Hematopoietic multipotent progenitor cell (in vitro differentiated cells): Measurements from ENCODE around the gene VEGFB. TPM values are rescaled to one million over a fixed set of nuclear protein-coding genes. Genes with fewer than 3 reads are reported as not detected.

Source experiments
- DNase-seq, 3 donors: peaks; one replicate each; pipeline ENCODE4 v3.0.0-alpha.2; 2011 to 2015; ENCODE audit warnings: low read depth in 2 of 3, low spot score in 2 of 3
- total RNA-seq: library from RNA; depleted of rRNA; stranded (reverse); fragments of >200 nt; gene quantifications from one replicate; pipeline ENCODE4 v1.2.3, GENCODE V29; 2012

The VEGFB gene
- total RNA-seq, 1 donor, result 15.9 TPM

GRCh38 chr11:64276653-64277431 lies 42.5 kb downstream of the VEGFB start:
- no peak for DNase-seq

GRCh38 chr11:64278576-64279190 lies 44.3 kb downstream of the VEGFB start:
- no peak for DNase-seq

- no peak for DNase-seq
These were observed 47.8 kb downstream of the VEGFB start for GRCh38 chr11:64281957-64282770.

- DNase-seq, result no peak
These were observed 48.7 kb downstream of the VEGFB start for GRCh38 chr11:64283092-64283491.

- DNase-seq, result peak; percentile 72 to 93 (median 88)
These were observed 49.9 kb downstream of the VEGFB start, which contains the start of gene BAD for GRCh38 chr11:64284048-64284961. BAD (minus strand) TSS chr11:64284665; CDS start chr11:64284368, 297 bp downstream.

- peak; percentile 89 to 92 (median 90) for DNase-seq
These were observed 50.8 kb downstream of the VEGFB start, which contains the start of gene GPR137 for GRCh38 chr11:64284962-64285884. GPR137 (plus strand) TSS chr11:64285848; CDS start chr11:64286525, 677 bp downstream.

- DNase-seq, result peak in 2 of 3 donors; percentile 45 to 50
These were observed 51.8 kb downstream of the VEGFB start for GRCh38 chr11:64285885-64286800.

- DNase-seq, result no peak
These were observed 52.4 kb downstream of the VEGFB start for GRCh38 chr11:64286801-64287159.

DNA sequence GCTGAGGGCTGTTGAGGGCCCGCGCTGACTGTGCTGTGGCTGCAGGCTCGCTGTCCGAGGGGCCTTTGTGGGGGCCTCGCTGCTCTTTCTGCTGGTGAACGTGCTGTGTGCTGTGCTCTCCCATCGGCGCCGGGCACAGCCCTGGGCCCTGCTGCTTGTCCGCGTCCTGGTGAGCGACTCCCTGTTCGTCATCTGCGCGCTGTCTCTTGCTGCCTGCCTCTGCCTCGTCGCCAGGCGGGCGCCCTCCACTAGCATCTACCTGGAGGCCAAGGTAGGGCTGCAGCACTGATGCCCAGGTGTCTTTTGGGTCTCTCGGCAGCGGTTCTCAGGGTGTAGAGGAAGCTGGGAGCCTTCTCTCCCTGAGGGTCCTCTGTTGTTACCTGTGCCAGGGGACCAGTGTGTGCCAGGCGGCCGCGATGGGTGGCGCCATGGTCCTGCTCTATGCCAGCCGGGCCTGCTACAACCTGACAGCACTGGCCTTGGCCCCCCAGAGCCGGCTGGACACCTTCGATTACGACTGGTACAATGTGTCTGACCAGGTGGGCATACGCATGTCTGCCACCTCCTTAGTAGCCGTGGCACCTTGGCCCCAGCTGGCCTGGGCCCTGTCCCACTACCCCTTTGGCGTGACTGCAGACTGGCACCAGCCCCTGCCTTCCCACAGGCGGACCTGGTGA lies 53.4 kb downstream of the VEGFB start:
- DNase-seq, result no peak

- DNase-seq, result no peak
These were observed 54.0 kb downstream of the VEGFB start for GRCh38 chr11:64288353-64288750.

Other genes starting within 250 kb of the VEGFB start
- gene OTUB1, start 248.1 kb upstream of the VEGFB start, total RNA-seq, result 62.7 TPM
- gene FLRT1, start 198.7 kb upstream of the VEGFB start, total RNA-seq, result under 0.01 TPM
- 22.4 TPM for gene MACROD1, start 68.5 kb upstream of the VEGFB start, total RNA-seq
- gene STIP1, start 48.4 kb upstream of the VEGFB start, total RNA-seq, result 77.3 TPM
- gene FERMT3, start 27.9 kb upstream of the VEGFB start, total RNA-seq, result 221 TPM
- 33.1 TPM for gene TRPT1, start 8.4 kb upstream of the VEGFB start, total RNA-seq
- gene NUDT22, start 8.3 kb upstream of the VEGFB start, total RNA-seq, result 60.1 TPM
- 44.7 TPM for gene DNAJC4, start 4.0 kb upstream of the VEGFB start, total RNA-seq
- 36.6 TPM for gene FKBP2, start 6.5 kb downstream of the VEGFB start, total RNA-seq
- 77.0 TPM for gene PPP1R14B, start 12.4 kb downstream of the VEGFB start, total RNA-seq
- gene PLCB3, start 16.9 kb downstream of the VEGFB start, total RNA-seq, result 25.9 TPM
- 32.6 TPM for gene BAD, start 50.1 kb downstream of the VEGFB start, total RNA-seq
- 15.1 TPM for gene GPR137, start 51.3 kb downstream of the VEGFB start, total RNA-seq
- under 0.01 TPM for gene KCNK4, start 56.7 kb downstream of the VEGFB start, total RNA-seq
- gene CATSPERZ, start 65.8 kb downstream of the VEGFB start, total RNA-seq, result not detected
- 19.9 TPM for gene ESRRA, start 70.9 kb downstream of the VEGFB start, total RNA-seq
- 203 TPM for gene TRMT112, start 83.0 kb downstream of the VEGFB start, total RNA-seq
- gene PRDX5, start 83.5 kb downstream of the VEGFB start, total RNA-seq, result 103 TPM
- gene CCDC88B, start 105.6 kb downstream of the VEGFB start, total RNA-seq, result 21.3 TPM
- gene RPS6KA4, start 124.6 kb downstream of the VEGFB start, total RNA-seq, result 59.0 TPM